Measurements from ENCODE around the gene ADD1. TPM values are rescaled to one million over a fixed set of nuclear protein-coding genes. Genes with fewer than 3 reads are reported as not detected.

Gene ADD1
- total RNA-seq, 2 experiments from 2014 or later: 153 TPM

DNA sequence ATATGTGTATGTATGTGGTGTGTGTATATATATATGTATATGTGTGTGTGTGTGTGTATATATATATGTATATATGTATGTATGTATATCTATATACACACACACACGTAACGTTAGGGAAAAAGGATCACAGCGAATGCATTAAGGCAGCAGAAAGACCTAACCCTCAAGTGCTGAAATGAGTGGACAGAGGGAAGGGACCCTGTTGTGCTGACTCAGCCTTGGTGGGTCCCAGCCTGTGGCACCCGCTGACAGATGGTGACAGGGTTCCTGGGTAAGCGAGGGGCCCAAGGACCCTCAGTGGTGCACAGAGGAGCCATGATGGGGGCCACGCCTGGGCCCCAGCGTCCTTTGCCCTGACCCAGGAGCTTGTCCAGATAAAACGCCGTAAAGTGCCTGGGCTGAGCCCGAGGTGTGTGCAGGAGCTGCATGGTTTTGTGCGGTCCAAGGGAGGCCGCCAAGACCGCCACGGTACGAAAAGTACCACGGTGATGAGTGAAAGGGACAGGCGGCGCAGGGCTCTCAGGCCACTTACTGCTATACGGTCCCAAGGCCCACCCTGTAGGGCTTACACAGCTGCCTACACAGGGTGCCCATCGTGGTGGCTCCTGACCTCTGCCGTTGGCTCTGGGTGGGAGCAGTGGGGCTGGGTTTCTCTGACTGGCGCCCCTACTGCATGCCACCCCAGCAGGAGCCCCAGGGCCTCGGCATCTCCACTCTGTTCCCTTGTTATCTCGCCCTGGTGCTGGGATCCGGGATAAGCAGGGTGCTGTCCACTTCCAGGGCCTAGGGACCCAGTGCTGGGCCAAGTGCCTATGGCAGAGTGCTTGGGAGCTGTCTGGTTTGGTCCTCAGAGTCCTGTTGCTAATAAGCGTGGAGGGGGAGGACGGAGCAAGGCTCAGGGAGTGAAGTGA is 40.8 kb upstream of the ADD1 start:
- Histone ChIP-seq H3K9me3 (ENCODE audit: control insufficient read depth in 1 of 2, insufficient read depth in 1 of 2, low read length in 2 of 2) (no peaks in the 10 kb centered on the region), H3K36me3 (ENCODE audit: insufficient read depth, low read length) (no peaks in the 10 kb centered on the region), H3K4me3 (ENCODE audit: low read length) (no peak overlapping the region), H3K4me1 (ENCODE audit: insufficient read depth, low read length) (peaks cover 75% of the 10 kb centered on the region), H3K27me3 (ENCODE audit: control insufficient read depth in 1 of 2, insufficient read depth in 2 of 2, low read length in 2 of 2) (no peaks in the 10 kb centered on the region), H3K27ac (ENCODE audit: low read depth in 1 of 2, low read length in 2 of 2) (no peak overlapping the region)
- H3K4me1 Mint-ChIP-seq (ENCODE audit: low read depth): peaks cover 27% of the 10 kb centered on the region
- H3K36me3 Mint-ChIP-seq (ENCODE audit: low read depth): no peaks in the 10 kb centered on the region
- H3K27ac Mint-ChIP-seq: no peak overlapping the region
- DNase-seq (peak in 1 of 14 experiments; percentile 0), ATAC-seq (ENCODE audit: poor library complexity) (no peak)
- intact Hi-C loops (cut with DNase I, micrococcal nuclease): no loop called here
- ChIA-PET POLR2A (interaction anchor here (0.9 to 1.7 kb wide), 2 partner anchors 9 to 15 kb away, joined by 3 to 5 read pairs; no protein-coding TSS in a partner anchor), CTCF (no interaction called here)
- H3K27me3 Mint-ChIP-seq: no peaks in the 10 kb centered on the region
- H3K4me3 Mint-ChIP-seq: no peak overlapping the region
- TF ChIP-seq, protein P1, sequence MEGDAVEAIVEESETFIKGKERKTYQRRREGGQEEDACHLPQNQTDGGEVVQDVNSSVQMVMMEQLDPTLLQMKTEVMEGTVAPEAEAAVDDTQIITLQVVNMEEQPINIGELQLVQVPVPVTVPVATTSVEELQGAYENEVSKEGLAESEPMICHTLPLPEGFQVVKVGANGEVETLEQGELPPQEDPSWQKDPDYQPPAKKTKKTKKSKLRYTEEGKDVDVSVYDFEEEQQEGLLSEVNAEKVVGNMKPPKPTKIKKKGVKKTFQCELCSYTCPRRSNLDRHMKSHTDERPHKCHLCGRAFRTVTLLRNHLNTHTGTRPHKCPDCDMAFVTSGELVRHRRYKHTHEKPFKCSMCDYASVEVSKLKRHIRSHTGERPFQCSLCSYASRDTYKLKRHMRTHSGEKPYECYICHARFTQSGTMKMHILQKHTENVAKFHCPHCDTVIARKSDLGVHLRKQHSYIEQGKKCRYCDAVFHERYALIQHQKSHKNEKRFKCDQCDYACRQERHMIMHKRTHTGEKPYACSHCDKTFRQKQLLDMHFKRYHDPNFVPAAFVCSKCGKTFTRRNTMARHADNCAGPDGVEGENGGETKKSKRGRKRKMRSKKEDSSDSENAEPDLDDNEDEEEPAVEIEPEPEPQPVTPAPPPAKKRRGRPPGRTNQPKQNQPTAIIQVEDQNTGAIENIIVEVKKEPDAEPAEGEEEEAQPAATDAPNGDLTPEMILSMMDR (IDR thresholded peaks at IDR 0.05): no peak
- no peaks in the 10 kb centered on the region for H3K9me3 Mint-ChIP-seq

DNA sequence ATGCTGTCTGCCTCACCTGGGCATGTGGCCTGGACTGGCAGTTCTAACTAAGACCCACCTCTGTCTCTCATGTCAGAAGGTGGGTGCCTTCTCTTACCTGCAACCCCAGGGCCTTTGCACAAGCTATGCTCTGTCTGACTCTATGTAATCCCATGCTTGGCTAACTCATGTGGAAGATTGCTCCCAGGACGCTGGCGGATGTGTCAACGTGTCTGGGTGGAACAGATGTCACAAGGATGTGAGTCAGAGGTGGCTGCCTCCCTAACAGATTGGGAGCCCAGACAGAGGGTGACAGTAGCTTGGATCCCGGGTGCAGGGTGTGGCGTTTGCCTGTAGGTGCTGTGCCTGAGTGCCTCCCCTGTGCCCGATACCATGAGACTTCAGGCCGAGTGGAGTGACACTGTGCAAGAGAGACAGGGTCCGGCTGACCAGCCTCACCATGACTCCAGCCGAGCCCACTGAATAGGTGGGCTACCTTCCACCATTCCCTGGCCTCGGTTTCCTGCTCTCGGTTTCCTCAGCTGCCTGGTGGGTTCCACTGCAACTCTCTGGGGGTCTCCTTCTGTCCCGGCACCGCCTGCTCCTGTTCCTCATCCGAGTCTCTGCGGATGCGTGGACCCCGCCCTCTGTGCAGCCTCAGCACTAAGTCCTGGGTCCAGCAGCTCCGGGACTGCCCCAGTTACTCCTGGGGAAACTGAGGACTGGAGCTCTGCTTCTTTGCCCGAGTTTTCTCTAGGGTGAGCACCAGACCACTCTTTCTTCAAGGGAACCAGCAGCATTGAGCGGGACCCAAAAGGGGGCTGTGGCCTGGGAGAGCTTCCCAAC is 39.8 kb upstream of the ADD1 start:
- Histone ChIP-seq H3K4me1 (ENCODE audit: insufficient read depth, low read length) (peaks cover 65% of the 10 kb centered on the region), H3K27me3 (ENCODE audit: control insufficient read depth in 1 of 2, insufficient read depth in 2 of 2, low read length in 2 of 2) (no peaks in the 10 kb centered on the region), H3K4me3 (ENCODE audit: low read length) (no peak overlapping the region), H3K9me3 (ENCODE audit: control insufficient read depth in 1 of 2, insufficient read depth in 1 of 2, low read length in 2 of 2) (no peaks in the 10 kb centered on the region), H3K36me3 (ENCODE audit: insufficient read depth, low read length) (no peaks in the 10 kb centered on the region), H3K27ac (ENCODE audit: low read depth in 1 of 2, low read length in 2 of 2) (no peak overlapping the region)
- Mint-ChIP-seq H3K36me3 (ENCODE audit: low read depth) (no peaks in the 10 kb centered on the region), H3K4me3 (no peak overlapping the region), H3K27me3 (no peaks in the 10 kb centered on the region), H3K4me1 (ENCODE audit: low read depth) (peaks cover 18% of the 10 kb centered on the region), H3K27ac (no peak overlapping the region), H3K9me3 (no peaks in the 10 kb centered on the region)
- POLR2A ChIA-PET: interaction anchor here (0.9 to 1.7 kb wide), 2 partner anchors 8 to 16 kb away, joined by 3 to 5 read pairs; no protein-coding TSS in a partner anchor
- ATAC-seq (ENCODE audit: poor library complexity): no peak
- TF ChIP-seq, protein P1 (IDR thresholded peaks at IDR 0.05): no peak
- peak in 3 of 14 experiments; percentile 1 to 78 (median 67) for DNase-seq
- CTCF ChIA-PET: no interaction called here
- intact Hi-C loops (cut with DNase I, micrococcal nuclease): no loop called here

GRCh38 chr4:2804449-2804972 is 39.1 kb upstream of the ADD1 start:
- TF ChIP-seq, protein P1 (IDR thresholded peaks at IDR 0.05): no peak

More at GRCh38 chr4:2804449-2804972, 39.1 kb upstream of the ADD1 start:
- intact Hi-C loops (cut with DNase I, micrococcal nuclease): no loop called here
- ATAC-seq (ENCODE audit: poor library complexity) (no peak), DNase-seq (no peak)
- no peaks in the 10 kb centered on the region for H3K27me3 ChIP-seq (ENCODE audit: control insufficient read depth in 1 of 2, insufficient read depth in 2 of 2, low read length in 2 of 2)
- Mint-ChIP-seq H3K27ac (no peak overlapping the region), H3K4me3 (no peak overlapping the region), H3K36me3 (ENCODE audit: low read depth) (no peaks in the 10 kb centered on the region), H3K4me1 (ENCODE audit: low read depth) (peaks cover 11% of the 10 kb centered on the region), H3K9me3 (no peaks in the 10 kb centered on the region), H3K27me3 (no peaks in the 10 kb centered on the region)
- ChIA-PET POLR2A (interaction anchor here (1.7 kb wide), 1 partner anchor 17 kb away, joined by 5 read pairs; no protein-coding TSS in a partner anchor), CTCF (no interaction called here)
- H3K4me3 ChIP-seq (ENCODE audit: low read length): no peak overlapping the region
- H3K9me3 ChIP-seq (ENCODE audit: control insufficient read depth in 1 of 2, insufficient read depth in 1 of 2, low read length in 2 of 2): no peaks in the 10 kb centered on the region
- no peaks in the 10 kb centered on the region for H3K36me3 ChIP-seq (ENCODE audit: insufficient read depth, low read length)
- H3K27ac ChIP-seq (ENCODE audit: low read depth in 1 of 2, low read length in 2 of 2): no peak overlapping the region
- H3K4me1 ChIP-seq (ENCODE audit: insufficient read depth, low read length): peaks cover 61% of the 10 kb centered on the region

All from CD4-positive, alpha-beta T cell (primary cell).